Mucosa of descending colon (tissue), 3 donors: ENCODE results near the gene FRMPD2. TPM values are rescaled to one million over a fixed set of nuclear protein-coding genes. Genes with fewer than 3 reads are reported as not detected.

Experiments used
- ATAC-seq: fragments of 200-7000 bp; cut with Tn5 transposase; one replicate; pipeline ENCODE4 v1.9.1; 2020; ENCODE audit warnings: mild to moderate bottlenecking, moderate library complexity
- DNase-seq, 3 donors: peaks; one replicate each; pipeline ENCODE4 v3.0.0-alpha.2; 2020
- H3K36me3 ChIP-seq: fragments of 200-600 bp; one replicate; pipeline ENCODE4 v1.8.0; 2021; ENCODE audit warnings: low read depth, mild to moderate bottlenecking
- H3K4me1 ChIP-seq: fragments of 200-600 bp; one replicate; pipeline ENCODE4 v1.8.0; 2021; ENCODE audit warnings: low read depth, mild to moderate bottlenecking
- H3K4me3 ChIP-seq: fragments of 200-600 bp; one replicate; pipeline ENCODE4 v1.8.0; 2021; ENCODE audit warnings: mild to moderate bottlenecking
- H3K9me3 ChIP-seq: fragments of 200-600 bp; one replicate; pipeline ENCODE4 v1.8.0; 2021; ENCODE audit warnings: mild to moderate bottlenecking
- CTCF ChIP-seq: fragments of 200-600 bp; IDR thresholded peaks from one replicate; pipeline ENCODE4 v1.8.0; 2022; ENCODE audit warnings: antibody characterized with exemption, mild to moderate bottlenecking
- intact Hi-C, 2 donors: fragments of 100-400 bp; cut with DNase I in 1 of 2; cut with micrococcal nuclease in 1 of 2; formaldehyde crosslinking; loops; one replicate each; pipeline versions ENCODE4 v1.11.0 to v1.11.1; 2022; cut with DNase I, micrococcal nuclease
- total RNA-seq, 3 donors: library from RNA; stranded (reverse); fragmentation: NEBNext Ultra II Directional in 2 of 3; extraction: Animal tissue kit (Norgen Biotek cat#: 25700) in 2 of 3; gene quantifications; one replicate each; pipeline versions ENCODE4 v1.2.1 to v1.2.4, GENCODE V29; 2021 to 2023
- donor health status: DM: no; HTN: no; CAD: no; lungs with moderate emphysema.
- donor health status: DM: no; HTN: no; CAD: no.
- donor health status: DM: no; HTN: yes; CAD: no.

The FRMPD2 gene
- total RNA-seq, 3 donors from 2014 or later, result 0.35 to 0.73 TPM; not detected in 1

- Histone ChIP-seq H3K36me3 (no peaks in the 10 kb centered on the region), H3K9me3 (no peaks in the 10 kb centered on the region), H3K4me3 (no peak overlapping the region), H3K4me1 (no peaks in the 10 kb centered on the region)
- ATAC-seq, result no peak
- no peak for TF ChIP-seq CTCF
- intact Hi-C loops, result no loop called here
- no peak for DNase-seq
These were observed 755 bp downstream of the FRMPD2 start for GRCh38 chr10:48273741-48274140.

GRCh38 chr10:48272682-48273081 is 1.8 kb downstream of the FRMPD2 start:
- Histone ChIP-seq H3K36me3 (no peaks in the 10 kb centered on the region), H3K4me3 (no peak overlapping the region), H3K9me3 (no peaks in the 10 kb centered on the region), H3K4me1 (no peaks in the 10 kb centered on the region)
- TF ChIP-seq CTCF, result no peak
- ATAC-seq (no peak), DNase-seq (no peak)
- intact Hi-C loops, result no loop called here

- DNase-seq, result no peak
- intact Hi-C loops, result no loop called here
- no peak for ATAC-seq
- TF ChIP-seq CTCF, result no peak
- no peaks in the 10 kb centered on the region for H3K9me3 ChIP-seq
- no peaks in the 10 kb centered on the region for H3K4me1 ChIP-seq
- no peaks in the 10 kb centered on the region for H3K36me3 ChIP-seq
- H3K4me3 ChIP-seq, result no peak overlapping the region
These were observed 3.3 kb downstream of the FRMPD2 start for GRCh38 chr10:48271047-48271730.

GRCh38 chr10:48266528-48266927 is 8.0 kb downstream of the FRMPD2 start:
- no peaks in the 10 kb centered on the region for H3K4me1 ChIP-seq
- DNase-seq, result no peak
- H3K9me3 ChIP-seq, result no peaks in the 10 kb centered on the region
- no peak overlapping the region for H3K4me3 ChIP-seq
- TF ChIP-seq CTCF, result no peak
- intact Hi-C loops, result no loop called here
- no peaks in the 10 kb centered on the region for H3K36me3 ChIP-seq
- ATAC-seq, result no peak

GRCh38 chr10:48258105-48258504 is 16.4 kb downstream of the FRMPD2 start:
- no peak overlapping the region for H3K4me3 ChIP-seq
- no peaks in the 10 kb centered on the region for H3K9me3 ChIP-seq
- no peaks in the 10 kb centered on the region for H3K36me3 ChIP-seq
- intact Hi-C loops, result no loop called here
- TF ChIP-seq CTCF, result no peak
- ATAC-seq, result no peak
- H3K4me1 ChIP-seq, result no peaks in the 10 kb centered on the region
- no peak for DNase-seq
